Colonic mucosa (tissue), 4 donors: Measurements from ENCODE around the gene ASAP3. TPM values are rescaled to one million over a fixed set of nuclear protein-coding genes. Genes with fewer than 3 reads are reported as not detected.
A peak's percentile ranks its signal among the peaks of the same experiment; 100 is the strongest.

Experiments
- DNase-seq: peaks from one replicate; pipeline ENCODE4 v3.0.0-alpha.2; 2020
- H3K27ac ChIP-seq: fragments of 200-600 bp; one replicate; pipeline ENCODE4 v1.8.0; 2021
- H3K27me3 ChIP-seq: fragments of 200-600 bp; one replicate; pipeline ENCODE4 v1.8.0; 2021
- H3K36me3 ChIP-seq: fragments of 200-600 bp; one replicate; pipeline ENCODE4 v1.8.0; 2021
- H3K4me1 ChIP-seq: fragments of 200-600 bp; one replicate; pipeline ENCODE4 v1.8.0; 2021; ENCODE audit warnings: mild to moderate bottlenecking
- H3K4me3 ChIP-seq: fragments of 200-600 bp; one replicate; pipeline ENCODE4 v1.8.0; 2021
- H3K9ac ChIP-seq, 2 donors: one replicate each; pipeline ENCODE4 v1.7.0; 2013; ENCODE audit warnings: control low read depth in 2 of 2, low read depth in 2 of 2, low read length in 2 of 2
- H3K9me3 ChIP-seq: fragments of 200-600 bp; one replicate; pipeline ENCODE4 v1.8.0; 2021
- intact Hi-C: fragments of 100-400 bp; cut with DNase I; formaldehyde crosslinking; loops from one replicate; pipeline ENCODE4 v1.14.1; 2022
- total RNA-seq, 2 donors: library from RNA; stranded (reverse); fragmentation: NEBNext Ultra II Directional in 1 of 2; extraction: Animal tissue kit (Norgen Biotek cat#: 25700) in 1 of 2; gene quantifications; one replicate each; pipeline ENCODE4 v1.2.1, GENCODE V29; 2021
- TF ChIP-seq, protein P1 (sequence below): fragments of 200-600 bp; IDR thresholded peaks from one replicate; pipeline ENCODE4 v1.8.0; 2022; ENCODE audit warnings: antibody characterized with exemption, mild to moderate bottlenecking
- donor health status: healthy.
- donor health status: DM: no; HTN: no; CAD: no.
- donor health status: DM: no; HTN: no; CAD: no.

Gene ASAP3
- total RNA-seq, 2 donors from 2014 or later: 22.9 to 27.3 TPM

DNA sequence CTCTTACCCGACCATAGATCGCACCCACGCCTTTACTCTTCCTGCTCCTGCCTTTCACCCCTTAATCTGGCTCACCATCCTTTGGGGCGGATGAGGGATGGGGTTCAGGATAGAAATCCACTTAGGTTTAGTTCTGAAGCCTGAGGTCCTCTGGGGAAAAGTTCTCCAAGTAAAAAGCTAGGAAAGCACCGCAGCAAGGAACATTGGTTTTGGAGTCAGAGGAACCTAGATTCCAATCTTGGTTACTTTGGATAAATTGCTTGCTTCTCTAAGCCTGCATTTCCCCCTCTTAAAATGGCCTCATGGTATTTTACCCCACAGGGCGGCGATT lies 988 bp upstream of the ASAP3 start:
- Histone ChIP-seq H3K4me3 (no peak overlapping the region), H3K27ac (no peak overlapping the region), H3K9ac (peak overlapping the region in 1 of 2 donors; percentile 8), H3K4me1 (no peaks in the 10 kb centered on the region), H3K27me3 (peaks cover 6% of the 10 kb centered on the region), H3K9me3 (no peaks in the 10 kb centered on the region), H3K36me3 (no peaks in the 10 kb centered on the region)
- intact Hi-C loops: loop anchor here (10.0 kb wide), 1 partner anchor 120 kb away; the partner anchor contains the start of gene ZNF436
- DNase-seq: no peak
- TF ChIP-seq, protein P1, sequence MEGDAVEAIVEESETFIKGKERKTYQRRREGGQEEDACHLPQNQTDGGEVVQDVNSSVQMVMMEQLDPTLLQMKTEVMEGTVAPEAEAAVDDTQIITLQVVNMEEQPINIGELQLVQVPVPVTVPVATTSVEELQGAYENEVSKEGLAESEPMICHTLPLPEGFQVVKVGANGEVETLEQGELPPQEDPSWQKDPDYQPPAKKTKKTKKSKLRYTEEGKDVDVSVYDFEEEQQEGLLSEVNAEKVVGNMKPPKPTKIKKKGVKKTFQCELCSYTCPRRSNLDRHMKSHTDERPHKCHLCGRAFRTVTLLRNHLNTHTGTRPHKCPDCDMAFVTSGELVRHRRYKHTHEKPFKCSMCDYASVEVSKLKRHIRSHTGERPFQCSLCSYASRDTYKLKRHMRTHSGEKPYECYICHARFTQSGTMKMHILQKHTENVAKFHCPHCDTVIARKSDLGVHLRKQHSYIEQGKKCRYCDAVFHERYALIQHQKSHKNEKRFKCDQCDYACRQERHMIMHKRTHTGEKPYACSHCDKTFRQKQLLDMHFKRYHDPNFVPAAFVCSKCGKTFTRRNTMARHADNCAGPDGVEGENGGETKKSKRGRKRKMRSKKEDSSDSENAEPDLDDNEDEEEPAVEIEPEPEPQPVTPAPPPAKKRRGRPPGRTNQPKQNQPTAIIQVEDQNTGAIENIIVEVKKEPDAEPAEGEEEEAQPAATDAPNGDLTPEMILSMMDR: no peak

DNA sequence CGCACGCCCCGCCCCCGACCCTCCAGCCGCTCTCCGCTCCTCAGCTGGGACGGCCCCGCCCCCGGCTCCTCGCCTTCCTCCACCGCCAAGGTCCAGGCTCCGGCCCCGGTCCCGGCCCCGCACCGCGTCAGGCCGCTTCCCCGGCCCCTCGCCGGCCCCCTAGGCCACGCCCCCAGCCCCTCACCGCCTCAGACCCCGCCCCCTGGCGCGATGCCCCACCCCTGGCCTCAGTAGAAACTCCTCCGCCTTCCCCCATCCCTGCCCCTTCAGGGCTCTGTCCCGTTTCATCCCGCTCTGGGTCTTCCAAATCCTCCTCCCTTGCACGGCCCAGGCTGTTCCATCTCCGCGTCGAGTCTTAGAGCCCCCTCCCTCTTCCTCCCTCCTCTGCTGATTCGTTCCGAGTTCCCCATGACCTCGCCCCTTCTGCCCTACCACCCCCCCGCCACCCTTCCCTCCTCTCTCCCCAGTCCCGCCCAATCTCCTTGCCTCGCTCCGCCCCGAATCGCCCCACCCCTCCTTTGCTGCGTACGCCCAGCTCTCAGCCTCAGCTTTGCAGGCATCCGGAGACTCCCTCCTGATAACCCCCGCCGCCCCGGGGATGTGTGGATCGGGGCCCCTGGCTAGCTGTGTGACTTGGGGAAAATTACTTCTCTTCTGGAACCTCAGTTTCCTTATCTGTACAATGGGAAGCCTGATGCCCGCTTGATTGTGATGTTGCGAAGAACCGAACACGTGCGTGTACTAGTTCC lies 448 bp upstream of the ASAP3 start:
- H3K27me3 ChIP-seq: peaks cover 2% of the 10 kb centered on the region
- H3K36me3 ChIP-seq: no peaks in the 10 kb centered on the region
- intact Hi-C loops: loop anchor here (10.0 kb wide), 1 partner anchor 120 kb away; the partner anchor contains the start of gene ZNF436
- TF ChIP-seq, protein P1: no peak
- no peaks in the 10 kb centered on the region for H3K4me1 ChIP-seq
- peak overlapping the region; percentile 68 for H3K27ac ChIP-seq
- peak overlapping the region in 1 of 2 donors; percentile 8 for H3K9ac ChIP-seq
- DNase-seq: peak; percentile 97
- H3K4me3 ChIP-seq: peak overlapping the region; percentile 81
- H3K9me3 ChIP-seq: no peaks in the 10 kb centered on the region

DNA sequence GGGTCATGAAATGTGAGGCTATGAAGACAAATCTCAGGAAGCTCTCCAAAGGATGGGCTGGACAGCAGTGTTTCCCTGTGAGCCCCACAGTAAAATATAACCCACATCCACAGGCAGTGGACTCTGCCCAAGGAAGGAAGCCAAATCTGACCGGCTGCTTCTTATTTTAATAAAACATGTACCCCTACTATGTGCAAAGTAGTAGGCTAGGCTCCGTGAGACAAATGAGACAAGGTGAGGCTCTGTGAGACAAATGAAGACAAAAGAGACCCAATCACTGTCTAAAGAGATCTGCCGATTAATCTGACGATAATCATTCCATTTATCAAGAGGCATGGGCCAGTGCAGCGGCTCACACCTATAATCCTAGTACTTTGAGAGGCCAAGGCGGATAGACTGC lies 2.1 kb downstream of the ASAP3 start:
- Histone ChIP-seq H3K9me3 (no peaks in the 10 kb centered on the region), H3K9ac (no peak overlapping the region), H3K27ac (no peak overlapping the region), H3K4me3 (no peak overlapping the region), H3K36me3 (no peaks in the 10 kb centered on the region), H3K27me3 (no peaks in the 10 kb centered on the region), H3K4me1 (no peaks in the 10 kb centered on the region)
- no peak for DNase-seq
- TF ChIP-seq, protein P1: no peak
- intact Hi-C loops: loop anchor here (10.0 kb wide), 1 partner anchor 117 kb away; the partner anchor contains the start of gene ZNF436

DNA sequence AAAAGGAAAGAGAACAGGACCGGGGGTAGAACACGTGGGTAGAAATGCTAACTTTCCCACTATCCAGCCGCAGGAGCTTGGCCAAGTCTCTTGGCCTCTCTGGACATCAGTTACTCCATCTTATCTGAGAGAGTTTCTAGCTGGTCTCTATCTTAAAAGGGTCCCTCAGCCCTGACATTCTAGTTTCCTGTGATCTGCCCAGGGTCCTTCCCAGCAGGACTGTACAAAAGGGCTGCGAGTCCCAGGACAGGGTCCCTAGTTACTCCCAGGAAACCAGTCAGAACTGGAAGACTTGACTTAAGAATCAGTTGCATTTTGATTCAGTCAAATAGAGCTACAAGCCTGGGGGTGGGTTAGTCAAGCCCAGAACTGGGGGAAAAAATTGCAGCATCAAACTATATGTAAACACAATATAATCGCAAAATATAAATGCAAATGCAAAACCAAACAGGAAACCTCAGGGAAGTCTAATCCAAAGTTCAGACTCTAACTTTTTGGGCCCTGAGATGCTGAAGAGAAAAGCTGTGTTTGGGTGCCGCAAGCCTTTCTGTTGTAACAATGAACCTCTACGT lies 2.9 kb downstream of the ASAP3 start:
- no peaks in the 10 kb centered on the region for H3K27me3 ChIP-seq
- H3K9me3 ChIP-seq: no peaks in the 10 kb centered on the region
- no peaks in the 10 kb centered on the region for H3K36me3 ChIP-seq
- no peak overlapping the region for H3K27ac ChIP-seq
- no peak for DNase-seq
- no peaks in the 10 kb centered on the region for H3K4me1 ChIP-seq
- intact Hi-C loops: loop anchor here (10.0 kb wide), 1 partner anchor 116 kb away; the partner anchor contains the start of gene ZNF436
- no peak overlapping the region for H3K9ac ChIP-seq
- TF ChIP-seq, protein P1: no peak
- H3K4me3 ChIP-seq: no peak overlapping the region

DNA sequence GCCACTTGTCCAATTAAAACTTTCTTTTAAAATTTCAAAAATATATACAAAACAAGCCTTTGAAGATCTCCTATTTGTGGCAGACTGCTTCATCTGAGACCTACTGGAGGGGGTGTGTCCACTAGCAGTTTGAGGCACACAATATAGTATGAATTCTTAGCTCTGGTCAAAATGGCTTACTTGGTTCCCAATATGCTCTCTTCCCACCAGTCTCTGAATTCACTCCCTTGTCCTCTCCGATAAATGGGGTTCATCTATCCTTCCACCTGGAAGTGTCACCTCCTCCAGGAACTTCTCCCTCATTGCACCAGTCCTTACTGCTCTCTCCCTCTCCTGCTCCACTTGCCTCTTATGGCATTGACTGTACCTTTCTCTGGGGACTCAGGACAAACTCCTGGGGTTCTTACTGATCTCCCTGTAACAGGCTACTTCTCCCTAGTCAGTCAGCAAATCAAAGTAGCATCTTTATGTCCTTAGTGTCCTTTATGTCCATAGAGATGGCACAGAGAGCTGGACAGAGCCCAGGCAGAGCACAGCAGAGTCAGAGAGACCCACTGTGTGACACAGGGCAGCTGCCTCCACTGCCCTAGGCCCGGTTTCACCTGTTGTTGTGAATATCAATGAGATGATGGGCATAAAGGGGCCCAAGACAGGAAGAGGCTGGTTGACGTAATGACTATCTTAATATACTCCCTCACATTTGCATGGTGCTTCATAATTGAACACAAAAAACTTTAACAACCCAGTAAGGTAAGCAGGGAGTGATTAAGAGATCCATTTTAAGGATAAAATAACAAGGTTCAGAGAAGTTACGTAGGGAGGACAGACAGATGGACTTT lies 3.6 kb downstream of the ASAP3 start:
- Histone ChIP-seq H3K27me3 (no peaks in the 10 kb centered on the region), H3K4me1 (no peaks in the 10 kb centered on the region), H3K9me3 (no peaks in the 10 kb centered on the region), H3K9ac (no peak overlapping the region), H3K27ac (no peak overlapping the region), H3K36me3 (no peaks in the 10 kb centered on the region), H3K4me3 (no peak overlapping the region)
- no peak for DNase-seq
- intact Hi-C loops: loop anchor here (10.0 kb wide), 1 partner anchor 116 kb away; the partner anchor contains the start of gene ZNF436
- TF ChIP-seq, protein P1: no peak
